Body of pancreas (tissue), 4 donors: Measurements from ENCODE around the gene SLC30A3. TPM values are rescaled to one million over a fixed set of nuclear protein-coding genes. Genes with fewer than 3 reads are reported as not detected.

ENCODE experiments used
- ATAC-seq: fragments of 150-250 bp; one replicate; pipeline ENCODE4 v1.9.1; 2016
- DNase-seq, 4 donors: peaks; one replicate each; pipeline ENCODE4 v3.0.0-alpha.2; 2019
- H3K27ac ChIP-seq, 4 donors: fragments of 200-600 bp; sonication (generic); 1 replicate in 3 of 4; 2 replicates in 1 of 4; pipeline versions ENCODE4 v1.5.1 to v1.6.1; 2016 to 2019; ENCODE audit warnings: mild to moderate bottlenecking in 1 of 4, mixed read lengths in 1 of 4, moderate library complexity in 1 of 4
- H3K27me3 ChIP-seq, 2 donors: fragments of 200-600 bp; sonication (generic); one replicate each; pipeline ENCODE4 v1.6.0; 2016; ENCODE audit warnings: mild to moderate bottlenecking in 1 of 2
- H3K36me3 ChIP-seq, 2 donors: fragments of 200-600 bp; sonication (generic); replicated peaks in 1 of 2; 2 replicates each; pipeline ENCODE4 v1.5.1; 2016; ENCODE audit warnings: low read depth in 2 of 2; ENCODE audit not compliant: insufficient read depth in 1 of 2
- H3K4me1 ChIP-seq: fragments of 200-600 bp; sonication (generic); one replicate; pipeline ENCODE4 v1.6.0; 2016
- H3K4me3 ChIP-seq, 2 donors: fragments of 200-600 bp; sonication (generic); 1 replicate in 1 of 2; 2 replicates in 1 of 2; pipeline ENCODE4 v1.5.1; 2016 to 2019
- H3K9me3 ChIP-seq, 3 donors: fragments of 200-600 bp; sonication (generic); 1 replicate in 2 of 3; 2 replicates in 1 of 3; pipeline ENCODE4 v1.5.1; 2016
- CTCF ChIP-seq, 7 experiments: fragments of 450-650 bp in 4 of 7; fragments of 200-600 bp in 3 of 7; sonication (generic) in 3 of 7; IDR thresholded peaks; one replicate each; pipeline ENCODE4 v1.5.1; 2016 to 2019; ENCODE audit warnings: antibody characterized with exemption in 7 of 7
- POLR2A ChIP-seq, 3 donors: fragments of 450-650 bp; IDR thresholded peaks; one replicate each; pipeline ENCODE4 v1.6.1; 2016; ENCODE audit warnings: antibody characterized with exemption in 3 of 3, mild to moderate bottlenecking in 2 of 3
- WGBS, 2 donors: methylation state at CpG; one replicate each; pipeline ENCODE4 v1.1.5; 2017; 5-methylcytosine and 5-hydroxymethylcytosine counted together
- intact Hi-C: fragments of 100-400 bp; cut with DNase I; formaldehyde crosslinking; loops from one replicate; pipeline ENCODE4 v1.15.1; 2023
- total RNA-seq, 2 donors: library from RNA; depleted of rRNA; stranded (reverse); fragments of >200 nt; gene quantifications; one replicate each; pipeline ENCODE4 v1.1.0, GENCODE V29; 2016

SLC30A3 gene
- total RNA-seq, result not detected

GRCh38 chr2:27262379-27263286, at the start of gene SLC30A3:
Gene SLC30A3, minus strand, starts transcription at chr2:27263047. Its CDS starts 141 bp downstream, at chr2:27262906.
- H3K9me3 ChIP-seq, result no peaks in the 10 kb centered on the region
- H3K4me1 ChIP-seq, result peaks cover 37% of the 10 kb centered on the region
- TF ChIP-seq POLR2A (IDR thresholded peaks at IDR 0.05) (no peak), CTCF (IDR thresholded peaks at IDR 0.05) (no peak)
- no peak within 1 kb of the TSS for H3K27ac ChIP-seq
- peak within 1 kb of the TSS; percentile 22 to 36 for H3K4me3 ChIP-seq
- DNase-seq, result peak; percentile 59 to 74 (median 61)
- peaks cover 0 to 44% of the 10 kb centered on the region in 2 donors for H3K27me3 ChIP-seq
- intact Hi-C loops, result no loop called here
- H3K36me3 ChIP-seq, result no peaks in the 10 kb centered on the region
- 1% methylated on average over 46 to 80 of the region's 96 CpGs for WGBS, 2 donors
- ATAC-seq, result peak; percentile 58

- intact Hi-C loops, result no loop called here
- no peaks in the 10 kb centered on the region for H3K36me3 ChIP-seq
- peaks cover 0 to 15% of the 10 kb centered on the region in 2 donors for H3K27me3 ChIP-seq
- DNase-seq (no peak), ATAC-seq (no peak)
- peaks cover 24% of the 10 kb centered on the region for H3K4me1 ChIP-seq
- H3K9me3 ChIP-seq, result no peaks in the 10 kb centered on the region
- H3K4me3 ChIP-seq, result no peak overlapping the region
- H3K27ac ChIP-seq, result no peak overlapping the region
- TF ChIP-seq CTCF (IDR thresholded peaks at IDR 0.05), result no peak
- TF ChIP-seq POLR2A (IDR thresholded peaks at IDR 0.05), result no peak
- 92 to 100% methylated on average over 3 of the region's 3 CpGs for WGBS, 2 donors
Measured at GRCh38 chr2:27312152-27312551, 49.3 kb upstream of the SLC30A3 start.

GRCh38 chr2:27309651-27310050, 46.8 kb upstream of the SLC30A3 start:
- intact Hi-C loops, result loop anchor here (10.0 kb wide), 1 partner anchor 215 kb away; no protein-coding TSS in a partner anchor
- TF ChIP-seq CTCF (IDR thresholded peaks at IDR 0.05) (no peak), POLR2A (IDR thresholded peaks at IDR 0.05) (no peak)
- Histone ChIP-seq H3K36me3 (no peaks in the 10 kb centered on the region), H3K4me1 (peaks cover 25% of the 10 kb centered on the region), H3K9me3 (no peaks in the 10 kb centered on the region), H3K4me3 (no peak overlapping the region), H3K27me3 (peaks cover 0 to 25% of the 10 kb centered on the region in 2 donors), H3K27ac (no peak overlapping the region)
- DNase-seq (no peak), ATAC-seq (no peak)
- 59 to 62% methylated on average over 6 of the region's 6 CpGs for WGBS, 2 donors

GRCh38 chr2:27308359-27308881, 45.6 kb upstream of the SLC30A3 start, which contains the start of gene UCN:
Gene UCN, minus strand, starts transcription at chr2:27308445. Its CDS starts 550 bp downstream, at chr2:27307895.
- intact Hi-C loops, result loop anchor here (10.0 kb wide), 1 partner anchor 214 kb away; no protein-coding TSS in a partner anchor
- Histone ChIP-seq H3K9me3 (no peaks in the 10 kb centered on the region), H3K27ac (no peak within 1 kb of the TSS), H3K4me3 (no peak within 1 kb of the TSS), H3K4me1 (peaks cover 25% of the 10 kb centered on the region), H3K27me3 (peaks cover 0 to 25% of the 10 kb centered on the region in 2 donors), H3K36me3 (no peaks in the 10 kb centered on the region)
- DNase-seq (peak; percentile 28 to 49 (median 34)), ATAC-seq (peak; percentile 13)
- 34 to 48% methylated on average over 15 to 20 of the region's 25 CpGs for WGBS, 2 donors
- no peak for TF ChIP-seq POLR2A (IDR thresholded peaks at IDR 0.05)
- no peak for TF ChIP-seq CTCF (IDR thresholded peaks at IDR 0.05)
